GM12878 (cell line): ENCODE data around the gene CAPN14. TPM values are rescaled to one million over a fixed set of nuclear protein-coding genes. Genes with fewer than 3 reads are reported as not detected.

ENCODE experiments used
- ATAC-seq: fragments of 200-7000 bp; cut with Tn5 transposase; 3 replicates; pipeline ENCODE4 v1.9.1; 2020; ENCODE audit warnings: mild to moderate bottlenecking, moderate library complexity
- BruUV-seq: library from RNA; stranded (reverse); fragments of 400-500 nt; replicated peaks from 2 replicates; lab custom pipeline; 2021; lab: Mats Ljungman, UMichigan
- CTCF ChIA-PET: fragments of 300-600 bp; sonication (Branson Sonifier 250); formaldehyde crosslinking; extraction: SDS; loops from one replicate; lab custom pipeline; 2021; ENCODE audit warnings: inconsistent platforms; lab: Yijun Ruan, JAX
- POLR2A ChIA-PET: fragments of 350-600 bp; formaldehyde crosslinking; extraction: SDS; loops from one replicate; lab custom pipeline; 2021; ENCODE audit warnings: inconsistent platforms; lab: Charles Lee
- RAD21 ChIA-PET: fragments of 300-600 bp; sonication (Branson Sonifier 250); formaldehyde crosslinking; loops from one replicate; lab custom pipeline; 2023; ENCODE audit warnings: antibody characterized with exemption; ENCODE audit not compliant: unreplicated experiment; lab: Charles Lee
- SMC1A ChIA-PET: fragments of 300-600 bp; sonication (Branson Sonifier 250); formaldehyde crosslinking; loops from one replicate; lab custom pipeline; 2023; ENCODE audit not compliant: unreplicated experiment, uncharacterized antibody; lab: Charles Lee
- DNase-seq: peaks from one replicate; pipeline ENCODE4 v3.0.0-alpha.2; 2011; ENCODE audit warnings: low read depth, low spot score
- FAIRE-seq: peaks from 3 replicates; lab custom pipeline; 2011; peaks lifted over from hg19 to GRCh38; lab: Jason Lieb, UNC
- H2AFZ ChIP-seq: 2 replicates; pipeline ENCODE4 v1.6.0; 2011; ENCODE audit warnings: low read depth, low read length, control low read depth; ENCODE audit not compliant: control insufficient read depth
- H3K27ac ChIP-seq: 2 replicates; pipeline ENCODE4 v1.5.1; 2011; ENCODE audit warnings: control low read depth; ENCODE audit not compliant: control insufficient read depth, insufficient read depth
- H3K27me3 ChIP-seq, 2 experiments: replicated peaks in 1 of 2; 2 replicates each; pipeline versions ENCODE4 v1.6.0 to v1.6.1; 2011; ENCODE audit warnings: low read length in 1 of 2; ENCODE audit not compliant: control insufficient read depth in 2 of 2, insufficient read depth in 2 of 2
- H3K36me3 ChIP-seq, 2 experiments: 2 replicates each; pipeline ENCODE4 v1.5.1; 2011; ENCODE audit warnings: low read length in 1 of 2; ENCODE audit not compliant: control insufficient read depth in 2 of 2, insufficient read depth in 2 of 2
- H3K4me1 ChIP-seq: 2 replicates; pipeline ENCODE4 v1.6.1; 2011; ENCODE audit warnings: mild to moderate bottlenecking, low read length, moderate library complexity, mixed read lengths; ENCODE audit not compliant: control insufficient read depth, insufficient read depth
- H3K4me2 ChIP-seq: 2 replicates; pipeline ENCODE4 v1.6.0; 2011; ENCODE audit warnings: control low read depth; ENCODE audit not compliant: control insufficient read depth, insufficient read depth
- H3K4me3 ChIP-seq: fragments of 200-600 bp; sonication (generic); 2 replicates; pipeline ENCODE4 v1.5.1; 2016
- H3K79me2 ChIP-seq: 2 replicates; pipeline ENCODE4 v1.6.0; 2011; ENCODE audit warnings: low read length; ENCODE audit not compliant: control insufficient read depth, insufficient read depth
- H3K9ac ChIP-seq: 2 replicates; pipeline ENCODE4 v1.8.0; 2011; ENCODE audit warnings: low read length, control low read depth, mixed read lengths; ENCODE audit not compliant: control insufficient read depth, insufficient read depth
- H3K9me3 ChIP-seq: replicated peaks from 3 replicates; pipeline ENCODE4 v1.5.1; 2011; ENCODE audit warnings: mild to moderate bottlenecking, low read length; ENCODE audit not compliant: control insufficient read depth, insufficient read depth
- H4K20me1 ChIP-seq: 2 replicates; pipeline ENCODE4 v1.6.0; 2011; ENCODE audit not compliant: control insufficient read depth, insufficient read depth
- ATF7 ChIP-seq: fragments of 450-650 bp; IDR thresholded peaks from 2 replicates; pipeline ENCODE4 v1.6.1; 2016; ENCODE audit warnings: low read depth, mild to moderate bottlenecking
- BMI1 ChIP-seq: fragments of 450-650 bp; IDR thresholded peaks from 2 replicates; pipeline ENCODE4 v1.6.1; 2016; ENCODE audit warnings: mild to moderate bottlenecking, moderate library complexity, borderline replicate concordance
- CBX3 ChIP-seq: fragments of 200-600 bp; sonication (generic); IDR thresholded peaks from 2 replicates; pipeline ENCODE4 v1.6.1; 2016; ENCODE audit warnings: low read depth, borderline replicate concordance
- ETV6 ChIP-seq, 2 experiments: fragments of 450-650 bp in 1 of 2; IDR thresholded peaks in 1 of 2; conservative IDR thresholded peaks in 1 of 2; 2 replicates each; pipeline ENCODE4 v1.6.1; 2014; ENCODE audit warnings: antibody characterized with exemption in 1 of 2, borderline replicate concordance in 1 of 2, low read depth in 1 of 2, mild to moderate bottlenecking in 1 of 2, moderate library complexity in 1 of 2
- GABPA ChIP-seq: IDR thresholded peaks from 2 replicates; pipeline ENCODE4 v1.6.1; 2014; ENCODE audit warnings: antibody characterized with exemption, low read depth, mild to moderate bottlenecking, inconsistent platforms
- KAT2A ChIP-seq: conservative IDR thresholded peaks from 2 replicates; pipeline ENCODE4 v1.6.1; 2011; ENCODE audit warnings: low read depth, low read length; ENCODE audit not compliant: control insufficient read depth
- KDM1A ChIP-seq: fragments of 200-600 bp; sonication (generic); IDR thresholded peaks from 2 replicates; pipeline ENCODE4 v1.6.1; 2016; ENCODE audit warnings: borderline replicate concordance
- KLF5 ChIP-seq: fragments of 450-650 bp; IDR thresholded peaks from 2 replicates; pipeline ENCODE4 v1.6.1; 2014; ENCODE audit warnings: mild to moderate bottlenecking; ENCODE audit not compliant: partially characterized antibody
- NFYB ChIP-seq: IDR thresholded peaks from 2 replicates; pipeline ENCODE4 v1.6.1; 2011; ENCODE audit warnings: low read depth, mild to moderate bottlenecking, low read length, improper control_type of control experiment, moderate library complexity; ENCODE audit not compliant: insufficient read depth
- POU2F2 ChIP-seq: IDR thresholded peaks from 3 replicates; pipeline ENCODE4 v1.6.1; 2011; ENCODE audit warnings: low read depth, mild to moderate bottlenecking, low read length, borderline replicate concordance
- RAD51 ChIP-seq: fragments of 450-650 bp; IDR thresholded peaks from 2 replicates; pipeline ENCODE4 v1.6.1; 2016; ENCODE audit warnings: moderate library complexity, mild to moderate bottlenecking, inconsistent platforms
- RELA ChIP-seq: fragments of 450-650 bp; IDR thresholded peaks from 2 replicates; pipeline ENCODE4 v1.8.0; 2014; ENCODE audit warnings: borderline replicate concordance; ENCODE audit not compliant: partially characterized antibody
- SMC3 ChIP-seq: IDR thresholded peaks from 2 replicates; pipeline ENCODE4 v1.6.1; 2011; ENCODE audit warnings: low read length, improper control_type of control experiment, borderline replicate concordance
- SPI1 ChIP-seq: IDR thresholded peaks from 2 replicates; pipeline ENCODE4 v1.6.1; 2011; ENCODE audit warnings: low read depth, mild to moderate bottlenecking, low read length, moderate library complexity, borderline replicate concordance; ENCODE audit not compliant: insufficient read depth
- TCF12 ChIP-seq: IDR thresholded peaks from 2 replicates; pipeline ENCODE4 v1.6.1; 2011; ENCODE audit warnings: low read depth, mild to moderate bottlenecking, low read length
- YY1 ChIP-seq: IDR thresholded peaks from 2 replicates; pipeline ENCODE4 v1.6.1; 2011; ENCODE audit warnings: low read depth, mild to moderate bottlenecking, low read length
- ZZZ3 ChIP-seq: IDR thresholded peaks from 2 replicates; pipeline ENCODE4 v1.6.1; 2011; ENCODE audit warnings: low read depth; ENCODE audit not compliant: control insufficient read depth, insufficient read length
- WGBS: methylation state at CpG from one replicate; pipeline ENCODE4 v1.1.6; 2016; ENCODE audit warnings: low lambda C conversion rate; ENCODE audit not compliant: insufficient replicate concordance, insufficient coverage; ENCODE audit errors: missing lambda C conversion rate; 5-methylcytosine and 5-hydroxymethylcytosine counted together
- in situ Hi-C: fragments of 300-500 bp; cut with MboI; formaldehyde crosslinking; loops from 9 replicates; pipeline ENCODE4 v1.14.3; 2018; ENCODE audit warnings: mixed read lengths
- intact Hi-C: fragments of 100-400 bp; cut with micrococcal nuclease; formaldehyde crosslinking; loops from one replicate; pipeline ENCODE4 v1.14.2; 2022; ENCODE audit not compliant: unreplicated experiment
- polyA plus RNA-seq, 11 experiments: library from polyadenylated mRNA; depleted of rRNA in 4 of 11; unstranded in 6 of 11; stranded (reverse) in 5 of 11; fragments of >200 nt; fragmentation: Nextera tagmentation in 4 of 11; fragmentation: Illumina TruSeq in 1 of 11; extraction: Ambion mirVana in 4 of 11; extraction: Trizol in 1 of 11; gene quantifications; 1 replicate in 1 of 11; 2 replicates in 10 of 11; pipeline versions ENCODE4 v1.2.1 to v1.2.3, GENCODE V29; 2011 to 2016; ENCODE audit warnings: inconsistent platforms in 2 of 11, missing spikeins in 2 of 11, low read depth in 1 of 11
- total RNA-seq, 4 experiments: library from RNA; depleted of rRNA in 3 of 4; stranded (reverse); fragments of >200 nt in 3 of 4; fragmentation: Illumina TruSeq in 1 of 4; extraction: Trizol in 1 of 4; gene quantifications; 2 replicates each; pipeline versions ENCODE4 v1.2.1 to v1.2.3, GENCODE V29; 2013 to 2021
- TF ChIP-seq, protein P1 (sequence below): IDR thresholded peaks from 2 replicates; pipeline ENCODE4 v1.6.1; 2011; ENCODE audit warnings: mild to moderate bottlenecking, low read depth, low read length, moderate library complexity; ENCODE audit not compliant: insufficient replicate concordance
- TF ChIP-seq, protein P2 (sequence below): fragments of 450-650 bp; IDR thresholded peaks from 2 replicates; pipeline ENCODE4 v1.6.1; 2017; ENCODE audit warnings: antibody characterized with exemption, mild to moderate bottlenecking, moderate library complexity

Gene CAPN14
- total and polyA plus RNA-seq, 10 of the 15 experiments (the other 5 are each of a cell fraction or from before 2014, with no cell fraction given) = 0.08 to 1.5 (median 1.1) TPM

DNA sequence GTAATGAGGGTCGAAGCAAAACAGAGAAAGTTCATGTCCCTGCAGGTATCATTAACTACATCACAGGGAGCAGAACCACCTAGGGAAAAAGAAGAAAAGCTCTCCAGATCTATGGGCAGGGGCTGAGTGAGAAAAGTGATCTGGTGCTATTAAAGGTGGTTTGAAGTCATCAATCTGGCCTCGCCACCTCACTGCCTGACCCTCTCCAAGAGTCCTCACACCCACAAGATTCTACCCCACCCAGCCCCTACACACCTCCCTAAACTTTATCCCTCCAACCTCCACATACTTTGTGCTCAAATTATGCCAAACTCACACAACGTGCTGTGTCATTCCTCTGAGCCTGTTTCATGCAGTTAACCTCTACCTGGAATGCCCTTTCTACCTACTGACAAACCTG, 81.3 kb downstream of the CAPN14 start:
- WGBS = 4% methylated on average over 3 of the region's 3 CpGs
- no peak overlapping the region for H2AFZ ChIP-seq
- H3K4me2 ChIP-seq = no peak overlapping the region
- peaks cover 2 to 27% of the 10 kb centered on the region in 2 experiments for H3K27me3 ChIP-seq
- no peak overlapping the region for H3K9ac ChIP-seq
- H3K27ac ChIP-seq = no peak overlapping the region
- no peak overlapping the region for H3K4me3 ChIP-seq
- DNase-seq (no peak), ATAC-seq (no peak), FAIRE-seq (no peak)
- BruUV-seq = no TSS peak
- no peaks in the 10 kb centered on the region for H3K9me3 ChIP-seq
- ChIA-PET POLR2A (no interaction called here), CTCF (interaction anchor here (1.1 to 1.3 kb wide), 2 partner anchors 15 to 17 kb away, joined by 3 to 4 read pairs; no protein-coding TSS in a partner anchor), RAD21 (interaction anchor here (1.5 kb wide), 1 partner anchor 34 kb away, joined by 3 read pairs; no protein-coding TSS in a partner anchor), SMC1A (no interaction called here)
- TF ChIP-seq RELA (no peak), NFYB (no peak), GABPA (no peak), SMC3 (no peak), KAT2A (no peak), TCF12 (no peak), YY1 (no peak), CBX3 (no peak), ATF7 (no peak), SPI1 (no peak), KDM1A (no peak), KLF5 (no peak), ZZZ3 (no peak), ETV6 (conservative IDR thresholded peaks at IDR 0.05 in 1 of 2, IDR thresholded peaks at IDR 0.05 in 1 of 2; ENCODE audit: borderline replicate concordance in 1 of 2, low read depth in 1 of 2) (no peak), BMI1 (no peak), POU2F2 (no peak), RAD51 (no peak)
- TF ChIP-seq, protein P1, sequence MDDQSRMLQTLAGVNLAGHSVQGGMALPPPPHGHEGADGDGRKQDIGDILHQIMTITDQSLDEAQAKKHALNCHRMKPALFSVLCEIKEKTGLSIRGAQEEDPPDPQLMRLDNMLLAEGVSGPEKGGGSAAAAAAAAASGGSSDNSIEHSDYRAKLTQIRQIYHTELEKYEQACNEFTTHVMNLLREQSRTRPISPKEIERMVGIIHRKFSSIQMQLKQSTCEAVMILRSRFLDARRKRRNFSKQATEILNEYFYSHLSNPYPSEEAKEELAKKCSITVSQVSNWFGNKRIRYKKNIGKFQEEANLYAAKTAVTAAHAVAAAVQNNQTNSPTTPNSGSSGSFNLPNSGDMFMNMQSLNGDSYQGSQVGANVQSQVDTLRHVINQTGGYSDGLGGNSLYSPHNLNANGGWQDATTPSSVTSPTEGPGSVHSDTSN = no peak
- TF ChIP-seq, protein P2, sequence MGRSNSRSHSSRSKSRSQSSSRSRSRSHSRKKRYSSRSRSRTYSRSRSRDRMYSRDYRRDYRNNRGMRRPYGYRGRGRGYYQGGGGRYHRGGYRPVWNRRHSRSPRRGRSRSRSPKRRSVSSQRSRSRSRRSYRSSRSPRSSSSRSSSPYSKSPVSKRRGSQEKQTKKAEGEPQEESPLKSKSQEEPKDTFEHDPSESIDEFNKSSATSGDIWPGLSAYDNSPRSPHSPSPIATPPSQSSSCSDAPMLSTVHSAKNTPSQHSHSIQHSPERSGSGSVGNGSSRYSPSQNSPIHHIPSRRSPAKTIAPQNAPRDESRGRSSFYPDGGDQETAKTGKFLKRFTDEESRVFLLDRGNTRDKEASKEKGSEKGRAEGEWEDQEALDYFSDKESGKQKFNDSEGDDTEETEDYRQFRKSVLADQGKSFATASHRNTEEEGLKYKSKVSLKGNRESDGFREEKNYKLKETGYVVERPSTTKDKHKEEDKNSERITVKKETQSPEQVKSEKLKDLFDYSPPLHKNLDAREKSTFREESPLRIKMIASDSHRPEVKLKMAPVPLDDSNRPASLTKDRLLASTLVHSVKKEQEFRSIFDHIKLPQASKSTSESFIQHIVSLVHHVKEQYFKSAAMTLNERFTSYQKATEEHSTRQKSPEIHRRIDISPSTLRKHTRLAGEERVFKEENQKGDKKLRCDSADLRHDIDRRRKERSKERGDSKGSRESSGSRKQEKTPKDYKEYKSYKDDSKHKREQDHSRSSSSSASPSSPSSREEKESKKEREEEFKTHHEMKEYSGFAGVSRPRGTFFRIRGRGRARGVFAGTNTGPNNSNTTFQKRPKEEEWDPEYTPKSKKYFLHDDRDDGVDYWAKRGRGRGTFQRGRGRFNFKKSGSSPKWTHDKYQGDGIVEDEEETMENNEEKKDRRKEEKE = no peak
- in situ Hi-C loops = no loop called here
- no peaks in the 10 kb centered on the region for H4K20me1 ChIP-seq
- no peaks in the 10 kb centered on the region for H3K36me3 ChIP-seq
- no peaks in the 10 kb centered on the region; the same call in 1 of the 2 replicates for H3K4me1 ChIP-seq
- no peaks in the 10 kb centered on the region for H3K79me2 ChIP-seq
- intact Hi-C loops = loop anchor here (5.0 kb wide), 1 partner anchor 104 kb away; no protein-coding TSS in a partner anchor
